Fibroblast of lung (primary cell): Measurements from ENCODE around the gene DNAI7.

ENCODE experiments used
- EZH2 ChIP-seq: IDR thresholded peaks from 2 replicates; pipeline ENCODE4 v1.5.1; 2012; ENCODE audit warnings: low read length, control low read depth, mild to moderate bottlenecking; ENCODE audit errors: missing control alignments
- TF ChIP-seq, protein P1 (sequence below), 2 donors: IDR thresholded peaks in 1 of 2; conservative IDR thresholded peaks in 1 of 2; 1 replicate in 1 of 2; 2 replicates in 1 of 2; pipeline ENCODE4 v1.5.1; 2011 to 2012; ENCODE audit warnings: low read length in 2 of 2, control low read depth in 1 of 2, inconsistent platforms in 1 of 2, low read depth in 1 of 2, mild to moderate bottlenecking in 1 of 2

- TF ChIP-seq, protein P1, sequence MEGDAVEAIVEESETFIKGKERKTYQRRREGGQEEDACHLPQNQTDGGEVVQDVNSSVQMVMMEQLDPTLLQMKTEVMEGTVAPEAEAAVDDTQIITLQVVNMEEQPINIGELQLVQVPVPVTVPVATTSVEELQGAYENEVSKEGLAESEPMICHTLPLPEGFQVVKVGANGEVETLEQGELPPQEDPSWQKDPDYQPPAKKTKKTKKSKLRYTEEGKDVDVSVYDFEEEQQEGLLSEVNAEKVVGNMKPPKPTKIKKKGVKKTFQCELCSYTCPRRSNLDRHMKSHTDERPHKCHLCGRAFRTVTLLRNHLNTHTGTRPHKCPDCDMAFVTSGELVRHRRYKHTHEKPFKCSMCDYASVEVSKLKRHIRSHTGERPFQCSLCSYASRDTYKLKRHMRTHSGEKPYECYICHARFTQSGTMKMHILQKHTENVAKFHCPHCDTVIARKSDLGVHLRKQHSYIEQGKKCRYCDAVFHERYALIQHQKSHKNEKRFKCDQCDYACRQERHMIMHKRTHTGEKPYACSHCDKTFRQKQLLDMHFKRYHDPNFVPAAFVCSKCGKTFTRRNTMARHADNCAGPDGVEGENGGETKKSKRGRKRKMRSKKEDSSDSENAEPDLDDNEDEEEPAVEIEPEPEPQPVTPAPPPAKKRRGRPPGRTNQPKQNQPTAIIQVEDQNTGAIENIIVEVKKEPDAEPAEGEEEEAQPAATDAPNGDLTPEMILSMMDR (conservative IDR thresholded peaks at IDR 0.05 in 1 of 2, IDR thresholded peaks at IDR 0.05 in 1 of 2; ENCODE audit: low read depth in 1 of 2, low read length in 2 of 2) = no peak
- no peak for TF ChIP-seq EZH2
Observed at GRCh38 chr12:25146686-25147085, 48.3 kb downstream of the DNAI7 start.
